Liver (tissue), 9 donors: ENCODE measurements around the gene VCP. TPM values are rescaled to one million over a fixed set of nuclear protein-coding genes. Genes with fewer than 3 reads are reported as not detected.

ENCODE experiments used
- DNase-seq: peaks from one replicate; pipeline ENCODE4 v3.0.0-alpha.2; 2017; ENCODE audit warnings: low spot score
- H3K27ac ChIP-seq, 2 donors: one replicate each; pipeline ENCODE4 v1.7.0; 2013; ENCODE audit warnings: inconsistent platforms in 2 of 2, low read length in 2 of 2, control low read depth in 1 of 2, low read depth in 1 of 2, mild to moderate bottlenecking in 1 of 2
- H3K27me3 ChIP-seq, 4 donors: one replicate each; pipeline versions ENCODE4 v1.6.1 to v1.7.0; 2013; ENCODE audit warnings: low read length in 3 of 4, inconsistent platforms in 1 of 4, mild to moderate bottlenecking in 1 of 4, moderate library complexity in 1 of 4; ENCODE audit not compliant: control insufficient read depth in 4 of 4, insufficient read depth in 4 of 4
- H3K36me3 ChIP-seq, 4 donors: one replicate each; pipeline versions ENCODE4 v1.6.1 to v1.7.0; 2013; ENCODE audit warnings: low read length in 3 of 4, mild to moderate bottlenecking in 3 of 4, low read depth in 1 of 4, moderate library complexity in 1 of 4; ENCODE audit not compliant: control insufficient read depth in 4 of 4, insufficient read depth in 3 of 4
- H3K4me1 ChIP-seq, 4 donors: one replicate each; pipeline versions ENCODE4 v1.6.1 to v1.7.0; 2013; ENCODE audit warnings: low read length in 3 of 4, mild to moderate bottlenecking in 3 of 4, moderate library complexity in 1 of 4; ENCODE audit not compliant: control insufficient read depth in 4 of 4, insufficient read depth in 4 of 4
- H3K4me3 ChIP-seq, 3 donors: one replicate each; pipeline versions ENCODE4 v1.6.1 to v1.7.0; 2013; ENCODE audit warnings: low read length in 3 of 3, control low read depth in 1 of 3, low read depth in 1 of 3, mild to moderate bottlenecking in 1 of 3
- H3K9ac ChIP-seq, 2 donors: one replicate each; pipeline ENCODE4 v1.7.0; 2013; ENCODE audit warnings: low read length in 2 of 2, mild to moderate bottlenecking in 2 of 2, moderate library complexity in 2 of 2, control low read depth in 1 of 2, low read depth in 1 of 2
- H3K9me3 ChIP-seq, 4 donors: one replicate each; pipeline versions ENCODE4 v1.6.1 to v1.7.0; 2013; ENCODE audit warnings: low read length in 3 of 4; ENCODE audit not compliant: control insufficient read depth in 4 of 4
- EGR1 ChIP-seq, 2 donors: IDR thresholded peaks; 2 replicates each; pipeline ENCODE4 v1.6.1; 2016 to 2018; ENCODE audit warnings: antibody characterized with exemption in 2 of 2, low read depth in 2 of 2
- FOXA1 ChIP-seq: IDR thresholded peaks from 2 replicates; pipeline ENCODE4 v1.6.1; 2016; ENCODE audit warnings: antibody characterized with exemption
- FOXA2 ChIP-seq: IDR thresholded peaks from 2 replicates; pipeline ENCODE4 v1.6.1; 2016; ENCODE audit warnings: antibody characterized with exemption
- GABPA ChIP-seq, 2 donors: IDR thresholded peaks in 1 of 2; conservative IDR thresholded peaks in 1 of 2; 2 replicates each; pipeline ENCODE4 v1.6.1; 2016; ENCODE audit warnings: antibody characterized with exemption in 2 of 2, mild to moderate bottlenecking in 1 of 2, moderate library complexity in 1 of 2
- HNF4A ChIP-seq, 2 donors: conservative IDR thresholded peaks; 2 replicates each; pipeline ENCODE4 v1.6.1; 2016; ENCODE audit warnings: antibody characterized with exemption in 2 of 2, mild to moderate bottlenecking in 2 of 2
- HNF4G ChIP-seq: IDR thresholded peaks from 2 replicates; pipeline ENCODE4 v1.6.1; 2016; ENCODE audit warnings: antibody characterized with exemption
- JUND ChIP-seq, 2 donors: IDR thresholded peaks; 2 replicates each; pipeline ENCODE4 v1.6.1; 2016; ENCODE audit warnings: antibody characterized with exemption in 2 of 2
- MAX ChIP-seq: IDR thresholded peaks from 2 replicates; pipeline ENCODE4 v1.6.1; 2016; ENCODE audit warnings: antibody characterized with exemption
- NR2F2 ChIP-seq: IDR thresholded peaks from 2 replicates; pipeline ENCODE4 v1.6.1; 2016; ENCODE audit warnings: antibody characterized with exemption
- RAD21 ChIP-seq, 2 donors: IDR thresholded peaks; 2 replicates each; pipeline ENCODE4 v1.6.1; 2016; ENCODE audit warnings: antibody characterized with exemption in 2 of 2, mild to moderate bottlenecking in 2 of 2
- RXRA ChIP-seq, 2 donors: IDR thresholded peaks; 2 replicates each; pipeline ENCODE4 v1.6.1; 2017 to 2018; ENCODE audit warnings: antibody characterized with exemption in 2 of 2, mild to moderate bottlenecking in 1 of 2
- SP1 ChIP-seq: IDR thresholded peaks from 2 replicates; pipeline ENCODE4 v1.6.1; 2018; ENCODE audit warnings: antibody characterized with exemption, mild to moderate bottlenecking
- TAF1 ChIP-seq: conservative IDR thresholded peaks from 2 replicates; pipeline ENCODE4 v1.6.1; 2016; ENCODE audit warnings: antibody characterized with exemption, mild to moderate bottlenecking
- YY1 ChIP-seq: IDR thresholded peaks from 2 replicates; pipeline ENCODE4 v1.6.1; 2016; ENCODE audit warnings: antibody characterized with exemption, mild to moderate bottlenecking
- WGBS: extraction: QIAGEN DNeasy Blood & Tissue Kit; methylation state at CpG from one replicate; pipeline ENCODE4 v1.1.7; 2013; 5-methylcytosine and 5-hydroxymethylcytosine counted together
- polyA plus RNA-seq, 2 donors: library from polyadenylated mRNA; stranded (reverse) in 1 of 2; unstranded in 1 of 2; fragments of 200-250 nt in 1 of 2; fragments of >200 nt in 1 of 2; fragmentation: Nextera tagmentation in 1 of 2; extraction: Ambion mirVana in 1 of 2; gene quantifications; one replicate each; pipeline versions ENCODE4 v1.2.1 to v1.2.3, GENCODE V29; 2013 to 2015
- total RNA-seq, 2 donors: library from RNA; depleted of rRNA; stranded (reverse); fragments of >200 nt; gene quantifications; one replicate each; pipeline ENCODE4 v1.2.3, GENCODE V29; 2014
- TF ChIP-seq, protein P1 (sequence below): IDR thresholded peaks from 2 replicates; pipeline ENCODE4 v1.6.1; 2016; ENCODE audit warnings: antibody characterized with exemption
- TF ChIP-seq, protein P2 (sequence below): IDR thresholded peaks from 2 replicates; pipeline ENCODE4 v1.6.1; 2016; ENCODE audit warnings: antibody characterized with exemption, mild to moderate bottlenecking
- TF ChIP-seq, protein P3 (sequence below): fragments of 150-350 bp; IDR thresholded peaks from 2 replicates; pipeline ENCODE4 v1.5.1; 2017; ENCODE audit warnings: improper control_type of control experiment, low read depth, low read length; ENCODE audit not compliant: missing input control
- donor health status: healthy.
- donor health status: healthy.
- donor health status: healthy.
- donor health status: healthy.
- donor health status: healthy.

The VCP gene
- total and polyA plus RNA-seq, 4 donors, result 57.6 to 248 (median 153) TPM

- peaks cover 6 to 36% (median 13%) of the 10 kb centered on the region in 4 donors for H3K36me3 ChIP-seq
- WGBS, result 89% methylated on average over 18 of the region's 18 CpGs
- TF ChIP-seq GABPA (IDR thresholded peaks at IDR 0.05 in 1 of 2, conservative IDR thresholded peaks at IDR 0.05 in 1 of 2), result no peak
- DNase-seq, result no peak
- no peak overlapping the region for H3K4me3 ChIP-seq
- no peak overlapping the region for H3K27ac ChIP-seq
- H3K27me3 ChIP-seq, result no peaks in the 10 kb centered on the region
- no peaks in the 10 kb centered on the region for H3K9me3 ChIP-seq
- peaks cover 13 to 39% (median 30%) of the 10 kb centered on the region in 4 donors for H3K4me1 ChIP-seq
- no peak overlapping the region for H3K9ac ChIP-seq
Observed at GRCh38 chr9:35107297-35108290, 35.2 kb upstream of the VCP start.

- H3K4me3 ChIP-seq, result no peak overlapping the region
- TF ChIP-seq TAF1, result no peak
- no peak for TF ChIP-seq FOXA2
- TF ChIP-seq YY1, result no peak
- TF ChIP-seq JUND (IDR thresholded peaks at IDR 0.05), result no peak
- no peak for TF ChIP-seq MAX
- no peak for TF ChIP-seq FOXA1
- TF ChIP-seq SP1, result no peak
- TF ChIP-seq, protein P1, sequence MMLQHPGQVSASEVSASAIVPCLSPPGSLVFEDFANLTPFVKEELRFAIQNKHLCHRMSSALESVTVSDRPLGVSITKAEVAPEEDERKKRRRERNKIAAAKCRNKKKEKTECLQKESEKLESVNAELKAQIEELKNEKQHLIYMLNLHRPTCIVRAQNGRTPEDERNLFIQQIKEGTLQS, result no peak
- TF ChIP-seq, protein P2, sequence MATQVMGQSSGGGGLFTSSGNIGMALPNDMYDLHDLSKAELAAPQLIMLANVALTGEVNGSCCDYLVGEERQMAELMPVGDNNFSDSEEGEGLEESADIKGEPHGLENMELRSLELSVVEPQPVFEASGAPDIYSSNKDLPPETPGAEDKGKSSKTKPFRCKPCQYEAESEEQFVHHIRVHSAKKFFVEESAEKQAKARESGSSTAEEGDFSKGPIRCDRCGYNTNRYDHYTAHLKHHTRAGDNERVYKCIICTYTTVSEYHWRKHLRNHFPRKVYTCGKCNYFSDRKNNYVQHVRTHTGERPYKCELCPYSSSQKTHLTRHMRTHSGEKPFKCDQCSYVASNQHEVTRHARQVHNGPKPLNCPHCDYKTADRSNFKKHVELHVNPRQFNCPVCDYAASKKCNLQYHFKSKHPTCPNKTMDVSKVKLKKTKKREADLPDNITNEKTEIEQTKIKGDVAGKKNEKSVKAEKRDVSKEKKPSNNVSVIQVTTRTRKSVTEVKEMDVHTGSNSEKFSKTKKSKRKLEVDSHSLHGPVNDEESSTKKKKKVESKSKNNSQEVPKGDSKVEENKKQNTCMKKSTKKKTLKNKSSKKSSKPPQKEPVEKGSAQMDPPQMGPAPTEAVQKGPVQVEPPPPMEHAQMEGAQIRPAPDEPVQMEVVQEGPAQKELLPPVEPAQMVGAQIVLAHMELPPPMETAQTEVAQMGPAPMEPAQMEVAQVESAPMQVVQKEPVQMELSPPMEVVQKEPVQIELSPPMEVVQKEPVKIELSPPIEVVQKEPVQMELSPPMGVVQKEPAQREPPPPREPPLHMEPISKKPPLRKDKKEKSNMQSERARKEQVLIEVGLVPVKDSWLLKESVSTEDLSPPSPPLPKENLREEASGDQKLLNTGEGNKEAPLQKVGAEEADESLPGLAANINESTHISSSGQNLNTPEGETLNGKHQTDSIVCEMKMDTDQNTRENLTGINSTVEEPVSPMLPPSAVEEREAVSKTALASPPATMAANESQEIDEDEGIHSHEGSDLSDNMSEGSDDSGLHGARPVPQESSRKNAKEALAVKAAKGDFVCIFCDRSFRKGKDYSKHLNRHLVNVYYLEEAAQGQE, result no peak
- TF ChIP-seq HNF4G, result no peak
- no peak for TF ChIP-seq GABPA (IDR thresholded peaks at IDR 0.05 in 1 of 2, conservative IDR thresholded peaks at IDR 0.05 in 1 of 2)
- TF ChIP-seq, protein P3, sequence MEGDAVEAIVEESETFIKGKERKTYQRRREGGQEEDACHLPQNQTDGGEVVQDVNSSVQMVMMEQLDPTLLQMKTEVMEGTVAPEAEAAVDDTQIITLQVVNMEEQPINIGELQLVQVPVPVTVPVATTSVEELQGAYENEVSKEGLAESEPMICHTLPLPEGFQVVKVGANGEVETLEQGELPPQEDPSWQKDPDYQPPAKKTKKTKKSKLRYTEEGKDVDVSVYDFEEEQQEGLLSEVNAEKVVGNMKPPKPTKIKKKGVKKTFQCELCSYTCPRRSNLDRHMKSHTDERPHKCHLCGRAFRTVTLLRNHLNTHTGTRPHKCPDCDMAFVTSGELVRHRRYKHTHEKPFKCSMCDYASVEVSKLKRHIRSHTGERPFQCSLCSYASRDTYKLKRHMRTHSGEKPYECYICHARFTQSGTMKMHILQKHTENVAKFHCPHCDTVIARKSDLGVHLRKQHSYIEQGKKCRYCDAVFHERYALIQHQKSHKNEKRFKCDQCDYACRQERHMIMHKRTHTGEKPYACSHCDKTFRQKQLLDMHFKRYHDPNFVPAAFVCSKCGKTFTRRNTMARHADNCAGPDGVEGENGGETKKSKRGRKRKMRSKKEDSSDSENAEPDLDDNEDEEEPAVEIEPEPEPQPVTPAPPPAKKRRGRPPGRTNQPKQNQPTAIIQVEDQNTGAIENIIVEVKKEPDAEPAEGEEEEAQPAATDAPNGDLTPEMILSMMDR, result no peak
- no peak for TF ChIP-seq RXRA (IDR thresholded peaks at IDR 0.05)
- TF ChIP-seq EGR1 (IDR thresholded peaks at IDR 0.05; ENCODE audit: low read depth in 2 of 2), result no peak
- TF ChIP-seq HNF4A (conservative IDR thresholded peaks at IDR 0.05), result no peak
- no peak for TF ChIP-seq RAD21 (IDR thresholded peaks at IDR 0.05)
- no peak for TF ChIP-seq NR2F2
- H3K36me3 ChIP-seq, result peaks cover 6 to 36% (median 13%) of the 10 kb centered on the region in 4 donors
- H3K27me3 ChIP-seq, result no peaks in the 10 kb centered on the region
- H3K4me1 ChIP-seq, result peaks cover 8 to 42% (median 31%) of the 10 kb centered on the region in 4 donors
- H3K9ac ChIP-seq, result no peak overlapping the region
- DNase-seq, result no peak
- 93% methylated on average over 7 of the region's 7 CpGs for WGBS
- no peaks in the 10 kb centered on the region for H3K9me3 ChIP-seq
- H3K27ac ChIP-seq, result no peak overlapping the region
Observed at GRCh38 chr9:35106343-35106730, 33.9 kb upstream of the VCP start.
